H1 (cell line): ENCODE results near the gene GALNT6. TPM values are rescaled to one million over a fixed set of nuclear protein-coding genes. Genes with fewer than 3 reads are reported as not detected.

ENCODE experiments used
- RAD21 ChIP-seq, 2 experiments: IDR thresholded peaks in 1 of 2; conservative IDR thresholded peaks in 1 of 2; 2 replicates each; pipeline ENCODE4 v1.6.1; 2011; ENCODE audit warnings: low read depth in 2 of 2, low read length in 2 of 2, improper control_type of control experiment in 1 of 2, inconsistent platforms in 1 of 2, mild to moderate bottlenecking in 1 of 2, moderate library complexity in 1 of 2
- TCF12 ChIP-seq: IDR thresholded peaks from 2 replicates; pipeline ENCODE4 v1.6.1; 2011; ENCODE audit warnings: low read depth, mild to moderate bottlenecking, low read length
- polyA plus RNA-seq, 7 experiments: library from polyadenylated mRNA; depleted of rRNA in 3 of 7; stranded (reverse) in 5 of 7; unstranded in 2 of 7; fragments of >200 nt in 5 of 7; fragments of 200-250 nt in 2 of 7; gene quantifications; 1 replicate in 5 of 7; 2 replicates in 1 of 7; 4 replicates in 1 of 7; pipeline versions ENCODE4 v1.2.1 to v1.2.3, GENCODE V29; 2011 to 2013; ENCODE audit warnings: missing spikeins in 2 of 7, mixed read lengths in 2 of 7
- total RNA-seq: library from RNA; stranded (reverse); fragmentation: NEBNext Ultra II Directional; extraction: Animal tissue kit (Norgen Biotek cat#: 25700); gene quantifications from 2 replicates; pipeline ENCODE4 v1.2.1, GENCODE V29; 2021
- TF ChIP-seq, protein P1 (sequence below): IDR thresholded peaks from 2 replicates; pipeline ENCODE4 v1.6.1; 2012; ENCODE audit warnings: low read length, inconsistent platforms

GALNT6 gene
- total and polyA plus RNA-seq, 2 of the 8 experiments (the other 6 are each of a cell fraction or from before 2014, with no cell fraction given): 5.8 to 10.7 TPM

- TF ChIP-seq RAD21 (IDR thresholded peaks at IDR 0.05 in 1 of 2, conservative IDR thresholded peaks at IDR 0.05 in 1 of 2; ENCODE audit: low read depth in 2 of 2, low read length in 2 of 2): 0 out of 4 replicates have a peak, but pooled peaks of 1 of the 2 experiments have one; percentile 5
- TF ChIP-seq, protein P1, sequence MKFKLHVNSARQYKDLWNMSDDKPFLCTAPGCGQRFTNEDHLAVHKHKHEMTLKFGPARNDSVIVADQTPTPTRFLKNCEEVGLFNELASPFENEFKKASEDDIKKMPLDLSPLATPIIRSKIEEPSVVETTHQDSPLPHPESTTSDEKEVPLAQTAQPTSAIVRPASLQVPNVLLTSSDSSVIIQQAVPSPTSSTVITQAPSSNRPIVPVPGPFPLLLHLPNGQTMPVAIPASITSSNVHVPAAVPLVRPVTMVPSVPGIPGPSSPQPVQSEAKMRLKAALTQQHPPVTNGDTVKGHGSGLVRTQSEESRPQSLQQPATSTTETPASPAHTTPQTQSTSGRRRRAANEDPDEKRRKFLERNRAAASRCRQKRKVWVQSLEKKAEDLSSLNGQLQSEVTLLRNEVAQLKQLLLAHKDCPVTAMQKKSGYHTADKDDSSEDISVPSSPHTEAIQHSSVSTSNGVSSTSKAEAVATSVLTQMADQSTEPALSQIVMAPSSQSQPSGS: no peak
- TF ChIP-seq TCF12: no peak
These were observed 28.4 kb upstream of the GALNT6 start (continued) for GRCh38 chr12:51419425-51420193.
